K562 (cell line): ENCODE data around the gene THAP12. TPM values are rescaled to one million over a fixed set of nuclear protein-coding genes. Genes with fewer than 3 reads are reported as not detected.

Source experiments
- ATAC-seq: fragments of 200-7000 bp; cut with Tn5 transposase; 3 replicates; pipeline ENCODE4 v1.9.1; 2020; ENCODE audit warnings: moderate library complexity
- BruUV-seq: library from RNA; stranded (reverse); fragments of 400-500 nt; replicated peaks from 2 replicates; lab custom pipeline; 2021; lab: Mats Ljungman, UMichigan
- CTCF ChIA-PET: fragments of 300-600 bp; formaldehyde crosslinking; extraction: SDS; loops from one replicate; lab custom pipeline; 2021; ENCODE audit warnings: low intra/inter-chr PET ratio; lab: Yijun Ruan, JAX
- POLR2A ChIA-PET: fragments of 300-600, 350-650 bp; sonication (Branson Sonifier 250); formaldehyde crosslinking; extraction: SDS; loops from one replicate; lab custom pipeline; 2021; ENCODE audit warnings: antibody characterized with exemption, inconsistent platforms; lab: Yijun Ruan, JAX
- DNase-seq, 4 experiments: peaks; one replicate each; pipeline versions ENCODE4 v3.0.0 to v3.0.0-alpha.2; 2011 to 2018; ENCODE audit warnings: low spot score in 3 of 4, mixed read lengths in 3 of 4; ENCODE audit errors: extremely low read depth in 1 of 4
- FAIRE-seq: peaks from 2 replicates; lab custom pipeline; 2011; peaks lifted over from hg19 to GRCh38; lab: Jason Lieb, UNC
- H2AFZ ChIP-seq: 2 replicates; pipeline ENCODE4 v1.6.0; 2011; ENCODE audit warnings: low read depth, low read length, control low read depth, inconsistent platforms
- H3K27ac ChIP-seq: fragments of 200-600 bp; 3 replicates; pipeline ENCODE4 v1.8.0; 2011; ENCODE audit warnings: low read depth, mild to moderate bottlenecking, control low read depth, inconsistent platforms, low read length, moderate library complexity, mixed read lengths; ENCODE audit errors: extremely low read depth
- H3K27me3 ChIP-seq, 2 experiments: fragments of 300-600 bp in 1 of 2; 2 replicates in 1 of 2; 3 replicates in 1 of 2; pipeline versions ENCODE4 v1.6.0 to v1.8.0; 2011; ENCODE audit warnings: inconsistent platforms in 2 of 2, low read length in 2 of 2, mild to moderate bottlenecking in 1 of 2, mixed read lengths in 1 of 2, moderate library complexity in 1 of 2; ENCODE audit not compliant: control insufficient read depth in 2 of 2, insufficient read depth in 2 of 2
- H3K36me3 ChIP-seq: fragments of 300-600 bp; 3 replicates; pipeline ENCODE4 v1.8.0; 2011; ENCODE audit warnings: mild to moderate bottlenecking, low read length, inconsistent platforms; ENCODE audit not compliant: control insufficient read depth, insufficient read depth
- H3K4me1 ChIP-seq, 2 experiments: fragments of 200-600 bp in 1 of 2; replicated peaks in 1 of 2; 2 replicates in 1 of 2; 3 replicates in 1 of 2; pipeline versions ENCODE4 v1.5.1 to v1.8.0; 2011; ENCODE audit warnings: inconsistent platforms in 2 of 2, low read length in 2 of 2, mild to moderate bottlenecking in 1 of 2, mixed read lengths in 1 of 2, moderate library complexity in 1 of 2; ENCODE audit not compliant: control insufficient read depth in 2 of 2, insufficient read depth in 2 of 2
- H3K4me2 ChIP-seq: 2 replicates; pipeline ENCODE4 v1.6.1; 2011; ENCODE audit warnings: low read length, control low read depth, inconsistent platforms, mixed read lengths; ENCODE audit not compliant: insufficient read depth
- H3K4me3 ChIP-seq: fragments of 200-600 bp; sonication (generic), shearing (Covaris generic); 2 replicates; pipeline ENCODE4 v1.5.1; 2016; ENCODE audit warnings: control low read depth, inconsistent platforms
- H3K79me2 ChIP-seq: fragments of 200-600 bp; 3 replicates; pipeline ENCODE4 v1.8.0; 2011; ENCODE audit warnings: low read length, inconsistent platforms; ENCODE audit not compliant: control insufficient read depth, insufficient read depth
- H3K9ac ChIP-seq, 2 experiments: 2 replicates each; pipeline versions ENCODE4 v1.6.0 to v1.6.1; 2011; ENCODE audit warnings: low read depth in 2 of 2, low read length in 2 of 2, control low read depth in 1 of 2, inconsistent platforms in 1 of 2, mild to moderate bottlenecking in 1 of 2, mixed read lengths in 1 of 2; ENCODE audit not compliant: insufficient read depth in 1 of 2
- H3K9me1 ChIP-seq: one replicate; pipeline ENCODE4 v1.6.0; 2011; ENCODE audit warnings: inconsistent platforms, mild to moderate bottlenecking, low read length, moderate library complexity; ENCODE audit not compliant: control insufficient read depth, insufficient read depth
- H3K9me3 ChIP-seq: replicated peaks from 2 replicates; pipeline ENCODE4 v1.5.1; 2011; ENCODE audit warnings: low read depth, low read length, inconsistent platforms; ENCODE audit not compliant: control insufficient read depth, insufficient read depth
- H4K20me1 ChIP-seq: replicated peaks from 2 replicates; pipeline ENCODE4 v1.6.1; 2011; ENCODE audit warnings: low read length, inconsistent platforms, mixed read lengths; ENCODE audit not compliant: control insufficient read depth, insufficient read depth
- CEBPG ChIP-seq, 3 experiments: fragments of 200-800 bp in 1 of 3; sonication (Bioruptor generic) in 1 of 3; sonication (generic) in 1 of 3; formaldehyde crosslinking in 1 of 3; IDR thresholded peaks in 2 of 3; conservative IDR thresholded peaks in 1 of 3; 2 replicates each; pipeline versions ENCODE4 v1.6.1 to v1.8.0; 2016 to 2022; ENCODE audit warnings: missing compliant biosample characterization in 2 of 3, missing genetic modification characterization in 2 of 3, mild to moderate bottlenecking in 1 of 3, missing genetic modification reagents in 1 of 3
- EWSR1 ChIP-seq: fragments of 450-650 bp; IDR thresholded peaks from 2 replicates; pipeline ENCODE4 v1.6.1; 2018; ENCODE audit warnings: borderline replicate concordance, mild to moderate bottlenecking, low read depth, moderate library complexity; ENCODE audit not compliant: partially characterized antibody
- GATAD2B ChIP-seq: fragments of 450-650 bp; IDR thresholded peaks from 2 replicates; pipeline ENCODE4 v1.6.1; 2017; ENCODE audit warnings: mild to moderate bottlenecking, borderline replicate concordance
- KHSRP ChIP-seq: fragments of 450-650 bp; IDR thresholded peaks from 2 replicates; pipeline ENCODE4 v1.6.1; 2017
- NCOA6 ChIP-seq: fragments of 450-650 bp; IDR thresholded peaks from 2 replicates; pipeline ENCODE4 v1.6.1; 2017; ENCODE audit warnings: mild to moderate bottlenecking
- SAFB ChIP-seq: fragments of 200-400 bp; formaldehyde crosslinking; IDR thresholded peaks from 2 replicates; pipeline ENCODE4 v1.6.1; 2017; ENCODE audit warnings: low read depth, low read length, borderline replicate concordance
- TAF1 ChIP-seq: IDR thresholded peaks from 2 replicates; pipeline ENCODE4 v1.6.1; 2011; ENCODE audit warnings: mild to moderate bottlenecking, low read length, moderate library complexity; ENCODE audit not compliant: insufficient read depth, control insufficient read depth, severe bottlenecking; ENCODE audit errors: extremely low read depth
- TEAD1 ChIP-seq, 2 experiments: fragments of 450-650 bp in 1 of 2; sonication (generic) in 1 of 2; formaldehyde crosslinking; IDR thresholded peaks; 2 replicates each; pipeline versions ENCODE4 v1.4.0 to v1.8.0; 2020 to 2022; ENCODE audit warnings: mild to moderate bottlenecking in 2 of 2, missing genetic modification reagents in 1 of 2
- ZNF24 ChIP-seq: fragments of 450-650 bp; IDR thresholded peaks from 2 replicates; pipeline ENCODE4 v1.6.1; 2016
- ZNF75A ChIP-seq: fragments of 450-650 bp; formaldehyde crosslinking; IDR thresholded peaks from 2 replicates; pipeline ENCODE4 v1.4.0; 2020; ENCODE audit warnings: mild to moderate bottlenecking
- WGBS: fragments of 100-300 bp; shearing (Covaris generic); methylation state at CpG from one replicate; pipeline ENCODE4 v1.1.6; 2016; ENCODE audit warnings: low coverage, mixed read lengths; ENCODE audit not compliant: insufficient coverage; ENCODE audit errors: missing lambda C conversion rate; 5-methylcytosine and 5-hydroxymethylcytosine counted together
- in situ Hi-C: fragments of 300-500 bp; cut with MboI; formaldehyde crosslinking; loops from 4 replicates; pipeline ENCODE4 v1.15.0; 2018; ENCODE audit warnings: inconsistent platforms, mixed read lengths
- intact Hi-C: fragments of 100-400 bp; cut with micrococcal nuclease; formaldehyde crosslinking; loops from 2 replicates; pipeline ENCODE4 v1.14.2; 2022
- polyA plus RNA-seq, 8 experiments: library from polyadenylated mRNA; depleted of rRNA in 4 of 8; stranded (reverse) in 5 of 8; unstranded in 3 of 8; fragments of >200 nt; fragmentation: Nextera tagmentation in 2 of 8; fragmentation: Illumina TruSeq in 1 of 8; extraction: Ambion mirVana in 2 of 8; extraction: Trizol in 1 of 8; gene quantifications; 2 replicates each; pipeline versions ENCODE4 v1.2.1 to v1.2.3, GENCODE V29; 2011 to 2014; ENCODE audit warnings: inconsistent platforms in 1 of 8, missing spikeins in 1 of 8
- total RNA-seq, 7 experiments: library from RNA; depleted of rRNA in 6 of 7; stranded (reverse); fragments of >200 nt in 6 of 7; fragmentation: Illumina TruSeq in 2 of 7; extraction: Trizol in 2 of 7; gene quantifications; 2 replicates each; pipeline versions ENCODE4 v1.2.1 to v1.2.3, GENCODE V29; 2011 to 2021; ENCODE audit warnings: low replicate concordance in 1 of 7
- TF ChIP-seq, protein P1 (sequence below): sonication (generic); formaldehyde crosslinking; IDR thresholded peaks from 2 replicates; pipeline ENCODE4 v1.8.0; 2023; ENCODE audit warnings: missing genetic modification reagents, mild to moderate bottlenecking, borderline replicate concordance

THAP12 gene
- total and polyA plus RNA-seq, 9 of the 15 experiments (the other 6 are each of a cell fraction or from before 2014, with no cell fraction given), result 28.1 to 103 (median 57.8) TPM

DNA sequence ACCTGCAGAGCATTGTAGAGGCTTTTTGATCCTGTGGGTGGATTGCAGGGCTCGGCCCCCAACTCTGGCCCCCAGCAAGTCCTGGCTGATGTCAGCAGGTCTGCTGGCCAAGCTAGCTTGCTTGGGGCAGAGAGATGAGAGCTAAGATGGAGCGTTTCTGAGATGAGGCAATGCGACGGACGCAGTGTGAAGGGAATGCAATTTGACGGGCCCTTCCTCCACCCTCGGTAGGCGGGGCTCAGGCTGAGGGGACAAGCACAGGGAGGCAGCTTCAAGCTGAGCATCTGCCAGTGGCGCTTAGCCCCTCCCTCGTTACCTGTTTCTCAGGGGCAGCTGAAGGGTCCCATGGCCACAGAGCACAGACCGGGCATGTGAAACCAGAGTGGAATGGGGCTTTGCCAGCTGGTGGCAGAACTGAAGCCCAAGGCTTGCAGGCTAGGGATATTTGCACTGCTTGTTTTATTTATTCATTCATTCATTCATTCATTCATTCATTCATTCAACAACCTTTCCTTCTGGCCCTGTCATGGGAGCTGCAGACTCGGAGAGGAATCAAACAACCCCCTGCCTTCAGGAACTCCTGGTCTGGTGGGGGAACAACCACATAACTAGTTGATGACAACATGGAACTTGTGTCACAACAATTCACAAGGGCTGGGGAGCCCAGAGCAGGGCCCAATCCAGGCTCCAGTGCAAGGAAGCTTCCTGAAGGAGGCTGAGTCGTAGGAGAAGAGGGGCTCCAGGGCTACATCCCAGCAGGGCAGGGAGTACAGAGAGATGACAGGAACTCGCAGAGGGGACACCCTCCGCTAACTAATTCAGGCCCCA lies 66.8 kb downstream of the THAP12 start:
- Histone ChIP-seq H3K9me1 (peaks cover 4% of the 10 kb centered on the region), H4K20me1 (peaks cover 2% of the 10 kb centered on the region), H3K79me2 (no peaks in the 10 kb centered on the region), H3K4me3 (no peak overlapping the region), H3K27me3 (peaks cover 33 to 72% of the 10 kb centered on the region in 2 experiments), H3K4me2 (no peak overlapping the region), H3K36me3 (no peaks in the 10 kb centered on the region), H2AFZ (no peak overlapping the region), H3K4me1 (no peaks in the 10 kb centered on the region), H3K9me3 (no peaks in the 10 kb centered on the region), H3K27ac (no peak overlapping the region), H3K9ac (peak overlapping the region in 1 of 2 experiments; percentile 13; a peak in 1 of 4 replicates)
- WGBS, result 3% methylated on average over 12 of the region's 15 CpGs
- FAIRE-seq (no peak), DNase-seq (peak in 2 of 4 experiments; percentile 30 to 33), ATAC-seq (peak; percentile 19; the same call in 1 of the 3 replicates)
- no TSS peak for BruUV-seq
- in situ Hi-C loops (no loop called here), intact Hi-C loops (no loop called here)
- POLR2A ChIA-PET, result interaction anchor here (0.5 kb wide), 1 partner anchor 107 kb away, joined by 3 read pairs; no protein-coding TSS in a partner anchor
- CTCF ChIA-PET, result interaction anchor here (0.6 kb wide), 1 partner anchor 106 kb away, joined by 3 read pairs; no protein-coding TSS in a partner anchor
- peak in 1 of 2 experiments; percentile 49; a peak in 1 of 4 replicates for TF ChIP-seq TEAD1 (CRISPR knock-in tag; IDR thresholded peaks at IDR 0.05)
- no peak for TF ChIP-seq KHSRP
- TF ChIP-seq ZNF24, result peak; percentile 94
- TF ChIP-seq, protein P1, sequence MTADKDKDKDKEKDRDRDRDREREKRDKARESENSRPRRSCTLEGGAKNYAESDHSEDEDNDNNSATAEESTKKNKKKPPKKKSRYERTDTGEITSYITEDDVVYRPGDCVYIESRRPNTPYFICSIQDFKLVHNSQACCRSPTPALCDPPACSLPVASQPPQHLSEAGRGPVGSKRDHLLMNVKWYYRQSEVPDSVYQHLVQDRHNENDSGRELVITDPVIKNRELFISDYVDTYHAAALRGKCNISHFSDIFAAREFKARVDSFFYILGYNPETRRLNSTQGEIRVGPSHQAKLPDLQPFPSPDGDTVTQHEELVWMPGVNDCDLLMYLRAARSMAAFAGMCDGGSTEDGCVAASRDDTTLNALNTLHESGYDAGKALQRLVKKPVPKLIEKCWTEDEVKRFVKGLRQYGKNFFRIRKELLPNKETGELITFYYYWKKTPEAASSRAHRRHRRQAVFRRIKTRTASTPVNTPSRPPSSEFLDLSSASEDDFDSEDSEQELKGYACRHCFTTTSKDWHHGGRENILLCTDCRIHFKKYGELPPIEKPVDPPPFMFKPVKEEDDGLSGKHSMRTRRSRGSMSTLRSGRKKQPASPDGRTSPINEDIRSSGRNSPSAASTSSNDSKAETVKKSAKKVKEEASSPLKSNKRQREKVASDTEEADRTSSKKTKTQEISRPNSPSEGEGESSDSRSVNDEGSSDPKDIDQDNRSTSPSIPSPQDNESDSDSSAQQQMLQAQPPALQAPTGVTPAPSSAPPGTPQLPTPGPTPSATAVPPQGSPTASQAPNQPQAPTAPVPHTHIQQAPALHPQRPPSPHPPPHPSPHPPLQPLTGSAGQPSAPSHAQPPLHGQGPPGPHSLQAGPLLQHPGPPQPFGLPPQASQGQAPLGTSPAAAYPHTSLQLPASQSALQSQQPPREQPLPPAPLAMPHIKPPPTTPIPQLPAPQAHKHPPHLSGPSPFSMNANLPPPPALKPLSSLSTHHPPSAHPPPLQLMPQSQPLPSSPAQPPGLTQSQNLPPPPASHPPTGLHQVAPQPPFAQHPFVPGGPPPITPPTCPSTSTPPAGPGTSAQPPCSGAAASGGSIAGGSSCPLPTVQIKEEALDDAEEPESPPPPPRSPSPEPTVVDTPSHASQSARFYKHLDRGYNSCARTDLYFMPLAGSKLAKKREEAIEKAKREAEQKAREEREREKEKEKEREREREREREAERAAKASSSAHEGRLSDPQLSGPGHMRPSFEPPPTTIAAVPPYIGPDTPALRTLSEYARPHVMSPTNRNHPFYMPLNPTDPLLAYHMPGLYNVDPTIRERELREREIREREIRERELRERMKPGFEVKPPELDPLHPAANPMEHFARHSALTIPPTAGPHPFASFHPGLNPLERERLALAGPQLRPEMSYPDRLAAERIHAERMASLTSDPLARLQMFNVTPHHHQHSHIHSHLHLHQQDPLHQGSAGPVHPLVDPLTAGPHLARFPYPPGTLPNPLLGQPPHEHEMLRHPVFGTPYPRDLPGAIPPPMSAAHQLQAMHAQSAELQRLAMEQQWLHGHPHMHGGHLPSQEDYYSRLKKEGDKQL, result no peak
- no peak for TF ChIP-seq TAF1
- TF ChIP-seq ZNF75A, result no peak
- TF ChIP-seq CEBPG (CRISPR knock-in tag; IDR thresholded peaks at IDR 0.05), result no peak
- TF ChIP-seq CEBPG (tag; conservative IDR thresholded peaks at IDR 0.05 in 1 of 2, IDR thresholded peaks at IDR 0.05 in 1 of 2), result 0 out of 4 replicates have a peak, but pooled peaks of 1 of the 2 experiments have one; percentile 24
- TF ChIP-seq SAFB, result no peak
- TF ChIP-seq EWSR1, result no peak
- TF ChIP-seq NCOA6, result no peak
- TF ChIP-seq GATAD2B, result no peak
